Kidney (tissue), 14 donors: ENCODE data around the gene GRK6. TPM values are rescaled to one million over a fixed set of nuclear protein-coding genes. Genes with fewer than 3 reads are reported as not detected.

Experiments used
- DNase-seq, 5 donors: peaks; one replicate each; pipeline ENCODE4 v3.0.0-alpha.2; 2013 to 2020
- FAIRE-seq: peaks from 2 replicates; lab custom pipeline; 2012; peaks lifted over from hg19 to GRCh38; lab: Jason Lieb, UNC
- H3K27ac ChIP-seq, 2 donors: one replicate each; pipeline ENCODE4 v1.7.0; 2013; ENCODE audit warnings: low read depth in 2 of 2, low read length in 2 of 2, inconsistent platforms in 1 of 2
- H3K27me3 ChIP-seq: one replicate; pipeline ENCODE4 v1.7.1; 2013; ENCODE audit warnings: low read length, inconsistent platforms; ENCODE audit not compliant: control insufficient read depth, insufficient read depth
- H3K36me3 ChIP-seq, 3 donors: one replicate each; pipeline versions ENCODE4 v1.7.0 to v1.7.1; 2013; ENCODE audit warnings: low read length in 3 of 3, control low read depth in 1 of 3, inconsistent platforms in 1 of 3; ENCODE audit not compliant: insufficient read depth in 3 of 3, control insufficient read depth in 2 of 3
- H3K4me1 ChIP-seq, 3 donors: one replicate each; pipeline versions ENCODE4 v1.7.0 to v1.7.1; 2013; ENCODE audit warnings: low read length in 3 of 3, inconsistent platforms in 1 of 3, low read depth in 1 of 3; ENCODE audit not compliant: control insufficient read depth in 2 of 3, insufficient read depth in 2 of 3
- H3K4me3 ChIP-seq, 3 donors: one replicate each; pipeline versions ENCODE4 v1.7.0 to v1.8.1; 2013; ENCODE audit warnings: low read length in 3 of 3, control low read depth in 1 of 3, inconsistent platforms in 1 of 3
- H3K9ac ChIP-seq, 3 donors: one replicate each; pipeline versions ENCODE4 v1.7.0 to v1.7.1; 2013; ENCODE audit warnings: low read length in 3 of 3, control low read depth in 1 of 3, inconsistent platforms in 1 of 3
- H3K9me3 ChIP-seq, 3 donors: one replicate each; pipeline versions ENCODE4 v1.7.0 to v1.7.1; 2013; ENCODE audit warnings: low read length in 3 of 3, control low read depth in 1 of 3, inconsistent platforms in 1 of 3; ENCODE audit not compliant: control insufficient read depth in 2 of 3, insufficient read depth in 1 of 3
- intact Hi-C: fragments of 100-400 bp; cut with DNase I; formaldehyde crosslinking; loops from one replicate; pipeline ENCODE4 v1.11.1; 2022
- polyA plus RNA-seq: library from polyadenylated mRNA; stranded (reverse); fragments of 350-450 nt; fragmentation: Illumina TruSeq; extraction: RNeasy Lipid Tissue Mini Kit (QIAGEN cat#74804); gene quantifications from one replicate; pipeline ENCODE4 v1.2.3, GENCODE V29; 2014; ENCODE audit warnings: low read depth, low replicate concordance; ENCODE audit not compliant: insufficient read depth
- total RNA-seq: library from RNA; stranded (reverse); fragmentation: NEBNext Ultra II Directional; extraction: Animal tissue kit (Norgen Biotek cat#: 25700); gene quantifications from one replicate; pipeline ENCODE4 v1.2.1, GENCODE V29; 2021
- TF ChIP-seq, protein P1 (sequence below): IDR thresholded peaks from 3 replicates; pipeline ENCODE4 v1.5.1; 2012; ENCODE audit warnings: mild to moderate bottlenecking, moderate library complexity, borderline replicate concordance; ENCODE audit not compliant: insufficient read depth; ENCODE audit errors: extremely low read depth
- donor health status: control.
- donor health status: control.
- donor health status: control.
- donor health status: control.
- donor health status: control.
- donor health status: DM: yes; HTN: yes; CAD: no.
- donor health status: Normal renal cell carcinoma (clear cell type).

Gene GRK6
- total and polyA plus RNA-seq, 2 donors from 2014 or later: 9.6 to 37.8 TPM

DNA sequence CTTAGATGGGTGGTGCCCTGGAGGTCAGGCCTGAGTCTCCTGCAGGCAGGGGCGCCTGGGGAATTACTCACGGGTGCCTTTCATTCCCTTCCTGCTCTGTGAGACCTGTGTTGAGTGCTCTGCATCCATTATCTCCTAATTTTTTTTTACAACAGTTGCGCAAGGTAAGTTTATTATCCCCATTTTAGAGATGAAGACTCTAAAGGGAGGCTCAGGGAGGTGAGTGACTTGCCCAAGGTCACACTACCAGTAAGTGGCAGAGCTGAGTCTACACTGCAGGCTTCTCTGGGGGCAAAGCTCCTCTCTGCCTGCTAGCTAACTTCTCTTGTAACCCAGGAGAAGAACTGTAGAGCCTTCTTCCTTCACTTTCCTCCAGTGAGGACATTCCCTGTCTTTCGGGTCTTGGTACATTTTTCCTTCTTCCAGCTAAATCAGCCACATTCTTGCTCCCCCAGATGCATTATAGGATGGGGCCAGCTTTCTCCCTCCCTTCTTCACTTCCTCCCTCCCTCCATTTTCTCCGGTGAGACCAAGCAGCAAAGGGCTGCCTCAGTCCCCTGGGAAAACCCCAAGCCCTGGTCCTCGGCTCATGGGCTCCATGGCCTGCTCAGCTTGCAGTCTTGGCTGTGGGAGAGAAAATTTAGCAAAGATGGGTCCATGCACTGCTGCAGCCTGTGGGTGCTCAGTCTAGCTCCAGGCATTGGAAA, 21.9 kb downstream of the GRK6 start:
- Histone ChIP-seq H3K4me1 (peaks cover 0 to 11% (median 6%) of the 10 kb centered on the region in 3 donors), H3K4me3 (no peak overlapping the region), H3K9me3 (no peaks in the 10 kb centered on the region), H3K36me3 (no peaks in the 10 kb centered on the region), H3K27me3 (no peaks in the 10 kb centered on the region), H3K9ac (no peak overlapping the region), H3K27ac (no peak overlapping the region)
- intact Hi-C loops: no loop called here
- no peak for DNase-seq
- TF ChIP-seq, protein P1, sequence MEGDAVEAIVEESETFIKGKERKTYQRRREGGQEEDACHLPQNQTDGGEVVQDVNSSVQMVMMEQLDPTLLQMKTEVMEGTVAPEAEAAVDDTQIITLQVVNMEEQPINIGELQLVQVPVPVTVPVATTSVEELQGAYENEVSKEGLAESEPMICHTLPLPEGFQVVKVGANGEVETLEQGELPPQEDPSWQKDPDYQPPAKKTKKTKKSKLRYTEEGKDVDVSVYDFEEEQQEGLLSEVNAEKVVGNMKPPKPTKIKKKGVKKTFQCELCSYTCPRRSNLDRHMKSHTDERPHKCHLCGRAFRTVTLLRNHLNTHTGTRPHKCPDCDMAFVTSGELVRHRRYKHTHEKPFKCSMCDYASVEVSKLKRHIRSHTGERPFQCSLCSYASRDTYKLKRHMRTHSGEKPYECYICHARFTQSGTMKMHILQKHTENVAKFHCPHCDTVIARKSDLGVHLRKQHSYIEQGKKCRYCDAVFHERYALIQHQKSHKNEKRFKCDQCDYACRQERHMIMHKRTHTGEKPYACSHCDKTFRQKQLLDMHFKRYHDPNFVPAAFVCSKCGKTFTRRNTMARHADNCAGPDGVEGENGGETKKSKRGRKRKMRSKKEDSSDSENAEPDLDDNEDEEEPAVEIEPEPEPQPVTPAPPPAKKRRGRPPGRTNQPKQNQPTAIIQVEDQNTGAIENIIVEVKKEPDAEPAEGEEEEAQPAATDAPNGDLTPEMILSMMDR: no peak
- FAIRE-seq: no peak

DNA sequence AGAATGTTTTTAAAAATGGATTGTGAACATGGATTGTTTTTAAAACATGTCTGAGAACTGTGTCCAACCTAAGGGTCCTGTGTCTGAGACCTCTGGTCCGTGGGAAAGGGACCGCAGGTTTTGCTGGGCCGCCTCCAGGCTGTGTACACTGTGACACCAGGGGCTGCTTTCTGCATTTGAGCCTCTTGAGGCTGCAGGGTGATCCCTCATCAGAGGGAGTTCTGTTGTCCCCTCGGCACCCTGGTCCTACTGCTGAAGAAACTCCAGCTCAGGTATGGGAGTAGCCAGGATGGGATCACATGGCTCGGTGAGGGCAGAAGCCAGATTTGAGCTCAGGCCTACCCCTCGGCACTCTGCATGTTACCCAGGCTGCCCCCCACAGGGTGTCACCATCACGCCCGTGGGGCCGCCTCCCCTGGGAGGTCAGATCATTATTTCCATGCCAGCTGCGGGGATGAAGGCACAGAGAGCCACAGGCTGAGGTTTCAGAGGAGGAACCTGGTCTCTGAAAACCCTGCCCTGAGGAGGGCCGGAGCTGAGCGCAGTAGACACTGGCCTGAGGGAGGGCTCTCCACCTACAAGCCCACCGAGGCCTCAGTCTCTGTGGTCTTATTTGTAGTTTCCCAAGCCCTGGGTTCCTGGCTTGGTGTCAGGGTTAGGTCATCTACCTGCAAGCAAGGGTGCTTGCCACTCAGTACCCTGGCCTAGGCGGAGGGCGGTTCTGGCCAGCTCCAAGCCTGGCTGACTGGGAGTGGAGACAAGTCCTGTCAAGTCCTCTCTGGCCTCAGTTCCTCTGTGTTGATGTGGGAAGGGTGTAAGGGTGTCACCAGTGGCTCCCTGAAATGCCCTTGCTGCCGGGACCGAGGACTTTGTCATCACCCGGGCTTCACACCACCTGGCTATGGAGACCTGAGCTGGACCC, 22.9 kb downstream of the GRK6 start:
- FAIRE-seq: no peak
- intact Hi-C loops: loop anchor here (5.0 kb wide), 1 partner anchor 42 kb away; the partner anchor contains the start of gene F12
- H3K36me3 ChIP-seq: no peaks in the 10 kb centered on the region

DNA sequence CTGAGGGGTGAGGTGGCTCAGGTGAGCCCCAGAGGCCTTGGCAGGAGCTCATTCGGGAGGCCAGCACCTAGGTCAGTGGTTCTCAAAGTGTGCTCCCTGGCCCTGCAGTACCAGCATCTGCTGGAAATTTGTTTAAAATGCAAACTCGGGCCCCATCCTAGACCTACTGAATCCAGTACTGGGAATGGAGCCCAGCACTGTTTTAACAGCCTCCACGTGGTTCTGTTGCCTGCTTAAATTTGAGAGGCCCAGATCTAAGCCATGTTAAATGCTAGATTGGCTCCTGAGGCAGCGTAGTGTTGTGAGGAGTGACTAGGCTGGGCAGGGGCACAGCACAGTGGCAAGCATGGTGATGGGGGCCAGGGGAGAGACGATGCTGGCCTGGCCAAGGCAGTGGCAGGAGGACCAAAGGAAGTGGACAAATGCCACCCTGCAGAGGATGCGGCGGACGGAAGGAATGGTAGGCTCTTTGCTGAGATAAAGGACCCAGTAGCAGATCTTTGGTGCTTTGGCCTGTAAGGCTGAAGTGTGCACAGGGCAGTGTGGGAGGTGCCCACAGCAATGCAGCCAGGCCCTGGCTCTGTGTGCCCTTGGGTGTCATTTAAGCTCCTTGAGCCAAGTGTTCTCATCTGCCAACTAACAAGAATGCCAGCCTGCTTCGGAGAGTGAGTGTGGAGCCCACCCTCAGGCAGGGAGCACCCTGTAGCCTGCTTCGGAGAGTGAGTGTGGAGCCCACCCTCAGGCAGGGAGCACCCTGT, 24.4 kb downstream of the GRK6 start:
- TF ChIP-seq, protein P1: no peak
- FAIRE-seq (no peak), DNase-seq (no peak)
- intact Hi-C loops: loop anchor here (5.0 kb wide), 1 partner anchor 44 kb away; the partner anchor contains the start of gene F12
- H3K4me3 ChIP-seq: no peak overlapping the region
- no peaks in the 10 kb centered on the region for H3K36me3 ChIP-seq
- H3K9me3 ChIP-seq: no peaks in the 10 kb centered on the region
- peaks cover 0 to 24% (median 6%) of the 10 kb centered on the region in 3 donors for H3K4me1 ChIP-seq
- no peaks in the 10 kb centered on the region for H3K27me3 ChIP-seq
- H3K27ac ChIP-seq: no peak overlapping the region
- H3K9ac ChIP-seq: no peak overlapping the region

More for the DNA sequence above, 22.9 kb downstream of the GRK6 start:
- peaks cover 0 to 18% (median 6%) of the 10 kb centered on the region in 3 donors for H3K4me1 ChIP-seq
- H3K9me3 ChIP-seq: no peaks in the 10 kb centered on the region
- TF ChIP-seq, protein P1: no peak
- H3K4me3 ChIP-seq: no peak overlapping the region
- H3K27me3 ChIP-seq: no peaks in the 10 kb centered on the region
- DNase-seq: no peak
- no peak overlapping the region for H3K9ac ChIP-seq
- H3K27ac ChIP-seq: no peak overlapping the region
